Coronary artery (tissue), 2 donors: ENCODE measurements around the gene GOLGA6L7.
"Not testable (repeated sequence)": the region's sequence is repeated elsewhere in the genome, so short reads cannot be mapped to it uniquely, and the experiment has no call there.

Experiments
- DNase-seq: peaks from one replicate; pipeline ENCODE4 v3.0.0-alpha.2; 2017; ENCODE audit warnings: low spot score
- H3K27ac ChIP-seq, 2 donors: fragments of 200-600 bp; sonication (generic); one replicate each; pipeline ENCODE4 v1.5.1; 2016 to 2019
- H3K4me3 ChIP-seq: fragments of 200-600 bp; sonication (generic); 2 replicates; pipeline ENCODE4 v1.5.1; 2016; ENCODE audit warnings: mild to moderate bottlenecking, moderate library complexity
- CTCF ChIP-seq: fragments of 200-600 bp; sonication (generic); IDR thresholded peaks from one replicate; pipeline ENCODE4 v1.5.1; 2019; ENCODE audit warnings: antibody characterized with exemption

GOLGA6L7 gene

GRCh38 chr15:28873585-28874190 is 25.2 kb upstream of the GOLGA6L7 start:
- H3K27ac ChIP-seq, result no peak overlapping the region
- no peak for TF ChIP-seq CTCF
- H3K4me3 ChIP-seq, result no peak overlapping the region
- no peak for DNase-seq

GRCh38 chr15:28873006-28873405 is 24.6 kb upstream of the GOLGA6L7 start:
- Histone ChIP-seq H3K27ac (no peak overlapping the region), H3K4me3 (no peak overlapping the region)
- no peak for DNase-seq
- no peak for TF ChIP-seq CTCF

DNA sequence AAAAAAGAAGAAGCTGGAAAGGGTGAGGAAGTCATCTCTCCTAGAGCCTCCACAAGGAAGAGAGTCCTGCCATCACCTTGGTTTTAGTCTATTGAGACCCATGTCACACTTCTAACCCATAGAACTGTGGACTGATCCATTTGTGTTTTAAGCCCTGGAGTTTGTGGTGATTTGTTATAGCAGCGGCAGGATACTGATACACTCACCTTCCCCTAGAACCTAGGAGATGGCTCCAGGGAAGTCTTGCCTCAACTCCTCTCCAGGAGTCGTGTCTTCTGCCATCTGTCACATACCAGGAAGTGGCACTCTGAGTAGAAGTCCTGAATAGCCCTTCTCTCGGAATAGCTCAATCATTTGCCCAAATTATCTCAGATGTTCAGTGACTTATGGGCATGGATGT is 22.7 kb upstream of the GOLGA6L7 start:
- no peak for TF ChIP-seq CTCF
- no peak for DNase-seq

GRCh38 chr15:28868744-28869345 is 20.4 kb upstream of the GOLGA6L7 start:
- no peak overlapping the region for H3K4me3 ChIP-seq
- no peak for DNase-seq
- TF ChIP-seq CTCF, result no peak
- H3K27ac ChIP-seq, result no peak overlapping the region

More for the DNA sequence above, 22.7 kb upstream of the GOLGA6L7 start:
- Histone ChIP-seq H3K27ac (no peak overlapping the region), H3K4me3 (no peak overlapping the region)

GRCh38 chr15:28861589-28862293 is 13.3 kb upstream of the GOLGA6L7 start:
- DNase-seq, H3K27ac ChIP-seq, H3K4me3 ChIP-seq: not testable (repeated sequence)

DNA sequence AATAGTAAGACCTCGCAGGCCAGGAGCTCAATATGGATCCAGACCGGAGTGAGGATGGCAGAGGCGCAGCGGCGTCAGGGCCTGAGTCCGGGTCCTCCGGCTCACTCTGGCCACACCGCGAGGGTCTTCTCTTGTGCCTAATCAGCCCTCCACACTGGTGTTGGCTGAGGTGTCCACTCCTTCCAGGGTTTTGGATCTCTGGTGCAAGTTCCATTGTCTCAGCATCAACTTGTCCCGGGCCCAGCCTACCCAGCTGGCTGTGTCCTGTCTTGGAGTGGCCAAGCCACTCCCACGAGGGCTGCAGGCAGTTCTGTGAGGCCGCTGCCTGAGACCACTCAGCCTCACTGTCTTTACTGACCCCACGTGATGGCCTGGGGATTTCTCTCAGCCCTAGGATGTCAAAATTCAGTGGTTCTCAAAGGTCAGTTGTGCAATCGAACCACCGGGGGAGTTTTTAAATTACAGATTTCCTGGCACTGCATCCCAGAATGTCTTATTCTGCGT is 12.6 kb upstream of the GOLGA6L7 start:
- Histone ChIP-seq H3K27ac (no peak overlapping the region), H3K4me3 (no peak overlapping the region)
- no peak for TF ChIP-seq CTCF
- no peak for DNase-seq

DNA sequence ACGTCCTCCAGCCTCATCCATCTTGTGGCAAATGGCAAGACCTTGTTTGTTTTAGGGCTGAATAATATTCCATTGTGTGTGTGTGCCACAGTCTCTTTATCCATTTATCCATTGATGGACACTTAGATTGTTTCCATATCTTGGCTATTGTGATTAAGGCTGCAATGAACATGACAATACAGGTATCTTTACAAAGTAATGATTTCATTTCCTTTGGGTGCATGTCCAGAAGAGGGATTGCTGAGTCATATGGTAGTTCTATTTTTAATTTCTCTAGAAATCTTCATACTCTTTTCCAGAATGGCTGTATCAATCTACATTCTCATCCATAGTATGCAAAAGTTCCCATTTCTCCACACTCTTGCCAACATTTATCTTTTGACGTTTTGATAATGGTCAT is 6.1 kb upstream of the GOLGA6L7 start:
- DNase-seq, H3K27ac ChIP-seq, H3K4me3 ChIP-seq: not testable (repeated sequence)

GRCh38 chr15:28853654-28854053 is 5.2 kb upstream of the GOLGA6L7 start:
- not testable (repeated sequence) for H3K27ac ChIP-seq, DNase-seq, H3K4me3 ChIP-seq

DNA sequence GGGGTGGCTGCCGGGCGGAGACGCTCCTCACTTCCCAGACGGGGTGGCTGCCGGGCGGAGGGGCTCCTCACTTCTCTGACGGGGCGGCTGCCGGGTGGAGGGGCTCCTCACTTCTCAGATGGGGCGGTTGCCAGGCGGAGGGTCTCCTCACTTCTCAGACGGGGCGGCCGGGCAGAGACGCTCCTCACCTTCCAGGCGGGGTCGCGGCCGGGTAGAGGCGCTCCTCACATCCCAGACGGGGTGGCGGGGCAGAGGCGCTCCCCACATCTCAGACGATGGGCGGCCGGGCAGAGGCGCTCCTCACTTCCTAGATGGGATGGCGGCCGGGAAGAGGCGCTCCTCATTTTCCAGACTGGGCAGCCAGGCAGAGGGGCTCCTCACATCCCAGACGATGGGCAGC is 1.3 kb upstream of the GOLGA6L7 start:
- H3K27ac ChIP-seq, H3K4me3 ChIP-seq, DNase-seq: not testable (repeated sequence)

DNA sequence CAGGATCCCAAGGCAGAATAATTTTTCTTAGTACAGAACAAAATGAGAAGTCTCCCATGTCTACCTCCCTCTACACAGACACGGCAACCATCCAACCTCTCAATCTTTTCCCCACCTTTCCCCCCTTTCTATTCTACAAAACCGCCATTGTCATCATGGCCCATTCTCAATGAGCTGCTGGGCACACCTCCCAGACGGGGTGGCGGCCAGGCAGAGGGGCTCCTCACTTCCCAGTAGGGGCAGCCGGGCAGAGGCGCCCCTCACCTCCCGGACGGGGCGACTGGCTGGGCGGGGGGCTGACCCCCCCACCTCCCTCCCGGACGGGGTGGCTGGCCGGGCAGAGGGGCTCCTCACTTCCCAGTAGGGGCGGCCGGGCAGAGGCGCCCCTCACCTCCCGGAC is 827 bp upstream of the GOLGA6L7 start:
- H3K4me3 ChIP-seq, DNase-seq, H3K27ac ChIP-seq: not testable (repeated sequence)

DNA sequence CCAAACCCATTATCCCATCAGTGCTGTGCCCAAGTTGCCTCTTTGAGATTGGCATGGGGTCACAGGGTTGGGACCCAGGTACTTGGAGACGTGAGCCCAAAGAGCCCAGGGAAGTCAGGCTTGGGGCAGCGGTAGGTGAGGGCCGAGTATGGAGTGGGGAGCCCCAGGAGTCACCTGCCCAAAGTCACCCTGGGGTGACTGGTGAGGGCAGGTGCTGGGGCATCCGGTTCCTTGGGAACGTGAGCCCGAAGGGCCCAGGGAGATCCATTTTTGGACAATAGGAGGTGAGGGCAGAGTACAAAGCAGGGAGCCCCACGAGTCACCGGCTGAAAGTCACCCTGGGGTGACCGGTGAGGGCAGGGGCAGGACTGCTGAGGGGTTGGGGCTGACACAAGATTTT is 485 bp downstream of the GOLGA6L7 start:
- not testable (repeated sequence) for H3K27ac ChIP-seq, DNase-seq, H3K4me3 ChIP-seq

- DNase-seq, H3K27ac ChIP-seq: not testable (repeated sequence)
Measured at GRCh38 chr15:28847247-28847646, 1.2 kb downstream of the GOLGA6L7 start.

GRCh38 chr15:28844147-28844546 is 4.3 kb downstream of the GOLGA6L7 start:
- H3K4me3 ChIP-seq, H3K27ac ChIP-seq, DNase-seq: not testable (repeated sequence)

More at GRCh38 chr15:28847247-28847646, 1.2 kb downstream of the GOLGA6L7 start:
- not testable (repeated sequence) for H3K4me3 ChIP-seq
